Sigmoid colon (tissue), 4 donors: Measurements from ENCODE around the gene ZNF778.

Experiments used
- EP300 ChIP-seq, 4 donors: sonication (generic); formaldehyde crosslinking; IDR thresholded peaks; one replicate each; pipeline ENCODE4 v1.6.1; 2017; ENCODE audit warnings: antibody characterized with exemption in 4 of 4
- POLR2AphosphoS5 ChIP-seq, 4 donors: sonication (generic); formaldehyde crosslinking; IDR thresholded peaks; one replicate each; pipeline ENCODE4 v1.6.1; 2017; ENCODE audit warnings: antibody characterized with exemption in 4 of 4
- TF ChIP-seq, protein P1 (sequence below), 4 experiments: fragments of 450-650 bp in 3 of 4; fragments of 200-600 bp in 1 of 4; IDR thresholded peaks; one replicate each; pipeline ENCODE4 v1.5.1; 2016 to 2019; ENCODE audit warnings: antibody characterized with exemption in 4 of 4, mild to moderate bottlenecking in 3 of 4, moderate library complexity in 2 of 4

DNA sequence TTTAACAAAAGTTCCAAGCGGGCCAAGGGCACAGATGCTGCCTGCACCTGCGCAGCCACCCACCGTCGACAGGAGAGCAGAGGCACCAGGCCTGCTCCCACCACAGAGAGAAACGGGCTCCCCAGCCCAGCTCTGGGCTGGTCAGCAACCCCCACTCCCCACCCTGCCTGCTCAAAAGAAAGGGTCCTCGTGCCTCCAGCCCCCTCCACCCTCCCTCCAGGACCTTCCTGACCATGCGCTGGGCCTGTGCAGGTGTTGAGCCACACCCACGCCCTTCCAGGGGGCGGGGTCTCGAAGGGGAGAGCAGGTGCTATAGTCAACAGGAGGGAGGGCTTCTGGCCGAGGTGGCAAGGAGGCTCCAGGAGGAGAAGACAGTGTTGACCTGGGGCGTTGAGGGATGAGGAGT, 25.3 kb downstream of the ZNF778 start:
- TF ChIP-seq, protein P1, sequence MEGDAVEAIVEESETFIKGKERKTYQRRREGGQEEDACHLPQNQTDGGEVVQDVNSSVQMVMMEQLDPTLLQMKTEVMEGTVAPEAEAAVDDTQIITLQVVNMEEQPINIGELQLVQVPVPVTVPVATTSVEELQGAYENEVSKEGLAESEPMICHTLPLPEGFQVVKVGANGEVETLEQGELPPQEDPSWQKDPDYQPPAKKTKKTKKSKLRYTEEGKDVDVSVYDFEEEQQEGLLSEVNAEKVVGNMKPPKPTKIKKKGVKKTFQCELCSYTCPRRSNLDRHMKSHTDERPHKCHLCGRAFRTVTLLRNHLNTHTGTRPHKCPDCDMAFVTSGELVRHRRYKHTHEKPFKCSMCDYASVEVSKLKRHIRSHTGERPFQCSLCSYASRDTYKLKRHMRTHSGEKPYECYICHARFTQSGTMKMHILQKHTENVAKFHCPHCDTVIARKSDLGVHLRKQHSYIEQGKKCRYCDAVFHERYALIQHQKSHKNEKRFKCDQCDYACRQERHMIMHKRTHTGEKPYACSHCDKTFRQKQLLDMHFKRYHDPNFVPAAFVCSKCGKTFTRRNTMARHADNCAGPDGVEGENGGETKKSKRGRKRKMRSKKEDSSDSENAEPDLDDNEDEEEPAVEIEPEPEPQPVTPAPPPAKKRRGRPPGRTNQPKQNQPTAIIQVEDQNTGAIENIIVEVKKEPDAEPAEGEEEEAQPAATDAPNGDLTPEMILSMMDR (IDR thresholded peaks at IDR 0.05), result no peak
- no peak for TF ChIP-seq EP300 (IDR thresholded peaks at IDR 0.05)
- no peak for TF ChIP-seq POLR2AphosphoS5 (IDR thresholded peaks at IDR 0.05)
